ENCODE data around the gene MYO1C.

DNA sequence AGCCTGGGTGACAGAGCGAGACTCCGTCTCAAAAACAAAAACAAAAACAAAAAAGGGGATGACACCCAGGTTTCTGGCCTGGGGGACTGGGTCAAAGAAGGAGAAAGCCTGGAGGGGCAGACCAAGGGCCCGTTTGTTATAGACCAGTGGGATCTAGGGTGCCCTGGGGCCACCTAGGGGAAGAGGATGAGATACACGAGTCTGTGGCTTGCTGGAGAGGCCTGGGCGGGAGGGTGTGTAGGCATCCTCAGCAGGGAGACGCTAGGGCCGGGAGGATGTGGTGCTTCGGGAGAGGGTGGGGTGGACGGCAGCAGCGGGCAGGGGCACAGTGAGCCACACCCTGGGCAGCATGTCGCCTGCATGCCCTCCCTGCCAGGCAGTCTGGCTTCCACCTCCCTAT, 19.3 kb downstream of the MYO1C start:
- peak; percentile 40; the same call in 1 of the 2 replicates for TF ChIP-seq CTCF (conservative IDR thresholded peaks at IDR 0.05; ENCODE audit: low read length)
- no peak for TF ChIP-seq EZH2phosphoT487 (IDR thresholded peaks at IDR 0.05; ENCODE audit: borderline replicate concordance)
